T47D (cell line): ENCODE data around the gene FAM89B.

Experiments used
- DNase-seq, 2 experiments: peaks; one replicate each; pipeline versions ENCODE4 v3.0.0 to v3.0.0-alpha.2; 2011 to 2012; ENCODE audit warnings: low read depth in 1 of 2, low spot score in 1 of 2
- JUND ChIP-seq: IDR thresholded peaks from 2 replicates; pipeline ENCODE4 v1.6.1; 2012; ENCODE audit warnings: low read depth
- in situ Hi-C: cut with HindIII; loops from 2 replicates; pipeline ENCODE4 v1.10.0; 2016; ENCODE audit warnings: low sequenced_read_pairs, low pct_unique_long_range_greater_than_20kb

FAM89B gene

GRCh38 chr11:65532388-65533064, 39.8 kb upstream of the FAM89B start:
- no peak for TF ChIP-seq JUND

GRCh38 chr11:65535102-65535501, 37.2 kb upstream of the FAM89B start:
- no peak for TF ChIP-seq JUND
- in situ Hi-C loops = no loop called here
- no peak for DNase-seq

More at GRCh38 chr11:65532388-65533064, 39.8 kb upstream of the FAM89B start:
- no peak for DNase-seq
- in situ Hi-C loops = no loop called here

GRCh38 chr11:65536412-65537295, 35.7 kb upstream of the FAM89B start:
- no peak for TF ChIP-seq JUND
- in situ Hi-C loops = no loop called here

GRCh38 chr11:65537296-65537597, 35.1 kb upstream of the FAM89B start:
- DNase-seq = no peak
- in situ Hi-C loops = no loop called here
- TF ChIP-seq JUND = no peak

More at GRCh38 chr11:65536412-65537295, 35.7 kb upstream of the FAM89B start:
- DNase-seq = no peak

GRCh38 chr11:65537620-65538231, 34.6 kb upstream of the FAM89B start:
- in situ Hi-C loops = no loop called here
- TF ChIP-seq JUND = no peak
- DNase-seq = no peak

- in situ Hi-C loops = no loop called here
- no peak for DNase-seq
- no peak for TF ChIP-seq JUND
These were observed 34.0 kb upstream of the FAM89B start for GRCh38 chr11:65538232-65538914.

GRCh38 chr11:65538915-65539743, 33.2 kb upstream of the FAM89B start:
- DNase-seq = no peak
- in situ Hi-C loops = no loop called here
- TF ChIP-seq JUND = no peak

GRCh38 chr11:65539744-65540289, 32.5 kb upstream of the FAM89B start:
- no peak for TF ChIP-seq JUND
- in situ Hi-C loops = no loop called here
- peak; percentile 95 to 99 for DNase-seq

GRCh38 chr11:65540290-65541092, 31.8 kb upstream of the FAM89B start:
- peak; percentile 97 to 100 for DNase-seq
- no peak for TF ChIP-seq JUND
- in situ Hi-C loops = no loop called here

GRCh38 chr11:65541093-65541982, 31.0 kb upstream of the FAM89B start:
- DNase-seq = peak; percentile 81 to 86
- TF ChIP-seq JUND = no peak

More at GRCh38 chr11:65541093-65541982, 31.0 kb upstream of the FAM89B start:
- in situ Hi-C loops = no loop called here
